Superior temporal gyrus (tissue), 1 donor: Measurements from ENCODE around the gene TK2.

ENCODE experiments used
- DNase-seq: peaks from one replicate; pipeline ENCODE4 v3.0.0-alpha.2; 2016; ENCODE audit errors: extremely low spot score

Gene TK2

GRCh38 chr16:66547101-66547989, 2.6 kb downstream of the TK2 start:
- DNase-seq, result no peak

- DNase-seq, result no peak
These were observed 5.7 kb downstream of the TK2 start for GRCh38 chr16:66544016-66544757.

GRCh38 chr16:66543541-66543940, 6.4 kb downstream of the TK2 start:
- no peak for DNase-seq

GRCh38 chr16:66542396-66542795, 7.5 kb downstream of the TK2 start:
- DNase-seq, result no peak

- DNase-seq, result no peak
These were observed 8.2 kb downstream of the TK2 start for GRCh38 chr16:66541388-66542355.

GRCh38 chr16:66539623-66540469, 10.1 kb downstream of the TK2 start:
- no peak for DNase-seq

- DNase-seq, result no peak
These were observed 11.0 kb downstream of the TK2 start for GRCh38 chr16:66538910-66539309.

- DNase-seq, result no peak
These were observed 12.7 kb downstream of the TK2 start for GRCh38 chr16:66537236-66537635.

- DNase-seq, result no peak
These were observed 13.4 kb downstream of the TK2 start for GRCh38 chr16:66536525-66536924.

- no peak for DNase-seq
These were observed 15.5 kb downstream of the TK2 start for GRCh38 chr16:66534376-66534799.

GRCh38 chr16:66529475-66529874, 20.4 kb downstream of the TK2 start:
- DNase-seq, result no peak

- no peak for DNase-seq
These were observed 21.6 kb downstream of the TK2 start for GRCh38 chr16:66528294-66528693.

GRCh38 chr16:66525396-66526180, 24.3 kb downstream of the TK2 start:
- no peak for DNase-seq

GRCh38 chr16:66524601-66525164, 25.2 kb downstream of the TK2 start:
- no peak for DNase-seq

GRCh38 chr16:66523861-66524354, 26.0 kb downstream of the TK2 start:
- no peak for DNase-seq

- no peak for DNase-seq
These were observed 26.9 kb downstream of the TK2 start for GRCh38 chr16:66522816-66523590.

- DNase-seq, result no peak
These were observed 27.8 kb downstream of the TK2 start for GRCh38 chr16:66521951-66522771.

- no peak for DNase-seq
These were observed 28.6 kb downstream of the TK2 start for GRCh38 chr16:66521252-66521713.
